CD8-positive, alpha-beta memory T cell (primary cell): ENCODE results near the gene SLC2A9. TPM values are rescaled to one million over a fixed set of nuclear protein-coding genes. Genes with fewer than 3 reads are reported as not detected.

Experiments
- CTCF ChIA-PET: fragments of 350-600 bp; sonication (Branson Sonifier 250); formaldehyde crosslinking; loops from one replicate; lab custom pipeline; 2021; ENCODE audit warnings: antibody characterized with exemption; lab: Charles Lee
- POLR2A ChIA-PET: fragments of 350-600 bp; sonication (Branson Sonifier 250); formaldehyde crosslinking; loops from one replicate; lab custom pipeline; 2021; ENCODE audit warnings: antibody characterized with exemption; lab: Charles Lee
- DNase-seq, 5 donors: peaks; one replicate each; pipeline versions ENCODE4 v3.0.0 to v3.0.0-alpha.2; 2020 to 2022; ENCODE audit warnings: mixed read lengths in 1 of 5
- H3K27ac ChIP-seq: one replicate; pipeline ENCODE4 v1.7.0; 2013; ENCODE audit warnings: low read depth, mild to moderate bottlenecking, low read length, moderate library complexity
- H3K27me3 ChIP-seq: 2 replicates; pipeline ENCODE4 v1.7.0; 2013; ENCODE audit warnings: low read length, mild to moderate bottlenecking; ENCODE audit not compliant: insufficient read depth, poor library complexity, severe bottlenecking
- H3K36me3 ChIP-seq: 2 replicates; pipeline ENCODE4 v1.7.0; 2013; ENCODE audit warnings: mild to moderate bottlenecking, low read length, moderate library complexity; ENCODE audit not compliant: insufficient read depth
- H3K4me1 ChIP-seq: 2 replicates; pipeline ENCODE4 v1.7.0; 2013; ENCODE audit warnings: mild to moderate bottlenecking, low read length, moderate library complexity; ENCODE audit not compliant: insufficient read depth
- H3K4me3 ChIP-seq: 2 replicates; pipeline ENCODE4 v1.7.0; 2013; ENCODE audit warnings: mild to moderate bottlenecking, low read length
- H3K9me3 ChIP-seq: 2 replicates; pipeline ENCODE4 v1.7.0; 2013; ENCODE audit warnings: mild to moderate bottlenecking, low read length
- H3K27ac Mint-ChIP-seq, 8 donors: one replicate each; pipeline ENCODE4 v1.8.0; 2020 to 2021; ENCODE audit warnings: mixed read lengths in 8 of 8, mild to moderate bottlenecking in 6 of 8, inconsistent platforms in 3 of 8, moderate library complexity in 3 of 8
- H3K27me3 Mint-ChIP-seq, 2 donors: one replicate each; pipeline ENCODE4 v1.8.0; 2020 to 2021; ENCODE audit warnings: mixed read lengths in 2 of 2, mild to moderate bottlenecking in 1 of 2, moderate library complexity in 1 of 2
- H3K36me3 Mint-ChIP-seq, 3 donors: one replicate each; pipeline ENCODE4 v1.8.0; 2020 to 2021; ENCODE audit warnings: mixed read lengths in 3 of 3, inconsistent platforms in 1 of 3, mild to moderate bottlenecking in 1 of 3
- H3K4me1 Mint-ChIP-seq, 3 donors: one replicate each; pipeline ENCODE4 v1.8.0; 2020 to 2021; ENCODE audit warnings: mixed read lengths in 3 of 3, inconsistent platforms in 1 of 3, mild to moderate bottlenecking in 1 of 3
- H3K4me3 Mint-ChIP-seq, 7 donors: one replicate each; pipeline ENCODE4 v1.8.0; 2020 to 2021; ENCODE audit warnings: mixed read lengths in 7 of 7, mild to moderate bottlenecking in 6 of 7, moderate library complexity in 4 of 7, inconsistent platforms in 2 of 7
- H3K9me3 Mint-ChIP-seq, 5 donors: one replicate each; pipeline ENCODE4 v1.8.0; 2020 to 2022; ENCODE audit warnings: mixed read lengths in 5 of 5, mild to moderate bottlenecking in 3 of 5, moderate library complexity in 2 of 5, inconsistent platforms in 1 of 5
- polyA plus RNA-seq: library from polyadenylated mRNA; unstranded; fragments of 300-500 nt; fragmentation: Illumina TruSeq; gene quantifications from one replicate; pipeline ENCODE4 v1.2.3, GENCODE V29; 2021
- total RNA-seq, 2 experiments: library from RNA; stranded (reverse); gene quantifications; one replicate each; pipeline ENCODE4 v1.2.3, GENCODE V29; 2021

The SLC2A9 gene
- total and polyA plus RNA-seq, 3 experiments from 2014 or later, result 1.8 to 3.1 (median 3.0) TPM

DNA sequence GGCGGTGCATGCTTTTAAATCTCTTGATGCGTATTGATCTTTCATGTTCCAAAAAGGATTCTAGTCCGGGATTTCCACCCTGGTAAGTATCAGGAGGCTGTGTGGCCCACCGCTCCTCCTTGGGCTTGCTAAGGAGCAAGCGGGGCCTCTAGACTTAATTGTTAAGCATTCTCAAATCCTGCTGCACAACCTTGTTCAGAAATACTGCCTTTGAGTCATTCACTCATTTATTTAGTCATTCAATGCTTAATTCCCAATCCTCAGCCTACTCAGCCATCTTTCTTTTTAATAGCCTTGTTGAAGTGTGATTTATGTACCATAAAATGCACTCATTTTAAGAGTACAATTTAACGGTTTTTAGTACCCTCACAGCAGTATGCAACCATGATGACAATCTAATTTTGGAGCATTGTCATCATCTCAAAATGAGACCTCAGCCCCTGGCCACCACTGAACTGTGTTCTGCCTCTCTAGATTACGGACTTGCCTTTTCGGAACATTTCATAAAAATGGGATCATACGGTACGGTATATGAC lies 15.6 kb upstream of the SLC2A9 start:
- H3K9me3 Mint-ChIP-seq, result peaks cover 0 to 4% (median under 1%) of the 10 kb centered on the region in 5 donors
- ChIA-PET CTCF (no interaction called here), POLR2A (no interaction called here)
- no peak overlapping the region for H3K4me3 ChIP-seq
- H3K27ac Mint-ChIP-seq, result no peak overlapping the region
- no peaks in the 10 kb centered on the region for H3K4me1 ChIP-seq
- H3K36me3 ChIP-seq, result no peaks in the 10 kb centered on the region
- no peaks in the 10 kb centered on the region for H3K27me3 ChIP-seq
- DNase-seq, result no peak
- H3K4me1 Mint-ChIP-seq, result peaks cover 1 to 11% (median 4%) of the 10 kb centered on the region in 3 donors
- H3K36me3 Mint-ChIP-seq, result peaks cover 2 to 18% (median 3%) of the 10 kb centered on the region in 3 donors
- no peak overlapping the region for H3K27ac ChIP-seq
- no peak overlapping the region for H3K4me3 Mint-ChIP-seq
- no peaks in the 10 kb centered on the region for H3K9me3 ChIP-seq
- peaks cover 8 to 17% of the 10 kb centered on the region in 2 donors for H3K27me3 Mint-ChIP-seq

DNA sequence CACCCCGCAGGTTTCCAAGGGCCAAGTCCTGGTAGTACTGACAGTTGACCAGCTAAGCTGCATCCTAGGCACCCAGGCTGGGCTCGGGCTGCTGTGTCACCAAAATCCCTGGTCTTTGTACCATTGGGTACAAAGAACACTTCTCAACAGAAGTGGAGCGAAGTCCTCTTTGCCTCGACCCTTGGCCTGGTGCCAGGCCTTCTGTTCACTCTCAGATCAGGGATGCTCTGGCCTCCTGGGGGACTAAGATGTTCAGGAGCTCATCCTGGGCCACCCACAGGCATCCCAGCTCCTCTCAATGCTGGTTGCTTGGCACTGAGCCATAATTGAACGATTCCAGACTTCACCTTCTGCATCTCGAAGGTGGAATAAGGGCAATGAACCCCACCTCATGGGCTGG lies 13.8 kb upstream of the SLC2A9 start:
- H3K4me3 ChIP-seq, result no peak overlapping the region
- Mint-ChIP-seq H3K36me3 (peaks cover 2 to 13% (median 3%) of the 10 kb centered on the region in 3 donors), H3K27me3 (peaks cover 8 to 18% of the 10 kb centered on the region in 2 donors), H3K27ac (no peak overlapping the region), H3K4me1 (peaks cover 1 to 11% (median 4%) of the 10 kb centered on the region in 3 donors), H3K4me3 (no peak overlapping the region), H3K9me3 (no peaks in the 10 kb centered on the region)
- no peaks in the 10 kb centered on the region for H3K9me3 ChIP-seq
- H3K27ac ChIP-seq, result no peak overlapping the region
- H3K36me3 ChIP-seq, result no peaks in the 10 kb centered on the region
- no peaks in the 10 kb centered on the region for H3K27me3 ChIP-seq
- DNase-seq, result no peak
- CTCF ChIA-PET, result no interaction called here
- H3K4me1 ChIP-seq, result no peaks in the 10 kb centered on the region
- POLR2A ChIA-PET, result no interaction called here

DNA sequence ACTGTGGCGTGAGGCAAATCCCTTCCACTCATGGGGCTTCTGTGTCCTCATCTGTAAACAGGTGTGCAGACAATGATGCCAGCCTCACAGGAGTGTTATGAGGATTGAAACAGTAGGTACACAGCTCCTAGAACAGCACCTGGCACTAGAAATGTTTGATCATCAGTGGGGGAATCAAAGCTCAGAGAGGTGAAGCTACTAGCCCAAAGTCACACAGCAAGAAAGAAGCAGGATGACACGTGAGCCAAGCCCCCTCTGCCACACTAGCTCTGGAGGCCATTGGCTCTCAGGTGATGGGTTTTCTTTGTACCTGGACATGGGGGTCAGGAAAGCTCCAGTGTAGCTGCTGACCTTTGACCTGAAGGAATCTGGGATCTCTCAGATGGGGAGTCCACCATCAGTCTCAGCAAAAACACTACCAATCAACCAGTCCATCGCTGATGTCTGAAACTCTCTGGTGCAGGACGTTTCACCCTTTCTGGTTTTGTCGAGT lies 13.4 kb upstream of the SLC2A9 start:
- Histone ChIP-seq H3K27ac (no peak overlapping the region), H3K4me3 (no peak overlapping the region), H3K4me1 (no peaks in the 10 kb centered on the region), H3K27me3 (no peaks in the 10 kb centered on the region), H3K9me3 (no peaks in the 10 kb centered on the region), H3K36me3 (no peaks in the 10 kb centered on the region)
- no peak for DNase-seq
- ChIA-PET POLR2A (interaction anchor here (0.6 kb wide), 1 partner anchor 30 kb away, joined by 4 read pairs; no protein-coding TSS in a partner anchor), CTCF (no interaction called here)
- no peaks in the 10 kb centered on the region for H3K9me3 Mint-ChIP-seq
- H3K36me3 Mint-ChIP-seq, result peaks cover 2 to 9% (median 3%) of the 10 kb centered on the region in 3 donors
- peaks cover 8 to 18% of the 10 kb centered on the region in 2 donors for H3K27me3 Mint-ChIP-seq
- no peak overlapping the region for H3K4me3 Mint-ChIP-seq
- no peak overlapping the region for H3K27ac Mint-ChIP-seq
- H3K4me1 Mint-ChIP-seq, result peaks cover 1 to 11% (median 4%) of the 10 kb centered on the region in 3 donors

DNA sequence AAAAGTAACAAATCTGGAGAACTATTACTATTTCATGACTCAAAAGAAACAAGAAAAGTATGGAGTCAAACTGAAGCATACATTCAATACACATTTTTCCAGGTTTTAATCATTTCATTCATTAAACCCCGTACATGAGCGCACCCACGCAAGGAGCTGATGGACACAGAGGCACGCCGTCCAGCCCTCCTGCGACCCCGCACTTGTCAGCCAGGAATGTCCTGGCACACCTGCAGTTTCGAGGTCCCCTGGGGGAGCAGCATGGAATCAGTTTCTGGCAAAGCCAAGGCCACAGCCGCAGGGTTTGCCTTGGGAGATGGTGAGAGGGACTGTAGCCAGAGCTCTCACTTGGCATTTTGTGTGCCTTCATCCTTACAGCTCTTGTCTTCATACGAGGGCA lies 12.8 kb upstream of the SLC2A9 start:
- Mint-ChIP-seq H3K36me3 (peaks cover 0 to 5% (median 2%) of the 10 kb centered on the region in 3 donors), H3K27ac (no peak overlapping the region), H3K4me3 (no peak overlapping the region), H3K4me1 (peaks cover 1 to 11% (median 4%) of the 10 kb centered on the region in 3 donors), H3K9me3 (no peaks in the 10 kb centered on the region), H3K27me3 (peaks cover 8 to 18% of the 10 kb centered on the region in 2 donors)
- H3K4me3 ChIP-seq, result no peak overlapping the region
- POLR2A ChIA-PET, result interaction anchor here (0.6 kb wide), 1 partner anchor 31 kb away, joined by 4 read pairs; no protein-coding TSS in a partner anchor
- no peaks in the 10 kb centered on the region for H3K36me3 ChIP-seq
- CTCF ChIA-PET, result no interaction called here
- no peaks in the 10 kb centered on the region for H3K4me1 ChIP-seq
- H3K9me3 ChIP-seq, result no peaks in the 10 kb centered on the region
- no peak for DNase-seq
- no peaks in the 10 kb centered on the region for H3K27me3 ChIP-seq
- no peak overlapping the region for H3K27ac ChIP-seq

DNA sequence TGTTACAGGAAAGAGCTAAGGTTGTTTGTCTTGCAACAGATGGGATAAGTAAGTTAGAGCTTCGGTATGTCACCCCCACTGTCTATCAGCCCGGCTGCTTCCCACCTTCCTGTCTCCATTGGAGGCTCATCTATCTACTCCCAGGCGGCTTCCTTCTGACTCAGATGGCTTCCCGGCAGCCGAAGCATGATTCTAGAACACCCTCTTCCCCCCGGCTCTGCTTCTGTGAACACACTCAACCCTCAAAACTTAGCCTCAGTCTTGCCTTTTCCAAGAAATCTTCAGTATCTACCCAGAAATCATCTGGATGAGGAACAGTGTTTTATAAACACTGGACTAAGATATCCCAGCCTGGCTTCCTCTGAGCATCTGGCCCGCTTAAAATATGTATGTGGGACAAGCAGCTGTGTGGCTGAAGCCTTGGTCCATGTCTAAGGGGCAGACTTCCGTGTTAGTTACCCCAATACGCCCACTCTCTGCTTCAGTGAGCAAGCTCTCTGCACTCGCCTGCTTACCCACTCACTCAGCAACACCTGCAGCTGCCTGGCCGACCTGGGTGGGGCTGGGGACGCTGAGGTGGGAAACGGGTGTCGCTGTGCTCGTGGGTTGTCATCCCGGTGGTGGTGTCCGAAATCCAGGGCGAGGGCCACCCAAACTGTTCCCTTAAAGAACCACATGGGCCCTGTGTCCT lies 12.0 kb upstream of the SLC2A9 start:
- Mint-ChIP-seq H3K27me3 (peaks cover 9 to 21% of the 10 kb centered on the region in 2 donors), H3K36me3 (peaks cover 0 to 5% (median 0%) of the 10 kb centered on the region in 3 donors), H3K9me3 (no peaks in the 10 kb centered on the region), H3K4me3 (no peak overlapping the region), H3K27ac (peak overlapping the region in 1 of 8 donors; percentile 19), H3K4me1 (peaks cover 1 to 11% (median 4%) of the 10 kb centered on the region in 3 donors)
- ChIA-PET POLR2A (no interaction called here), CTCF (no interaction called here)
- H3K36me3 ChIP-seq, result no peaks in the 10 kb centered on the region
- no peak for DNase-seq
- H3K27ac ChIP-seq, result no peak overlapping the region
- H3K4me3 ChIP-seq, result no peak overlapping the region
- no peaks in the 10 kb centered on the region for H3K27me3 ChIP-seq
- no peaks in the 10 kb centered on the region for H3K9me3 ChIP-seq
- H3K4me1 ChIP-seq, result no peaks in the 10 kb centered on the region

DNA sequence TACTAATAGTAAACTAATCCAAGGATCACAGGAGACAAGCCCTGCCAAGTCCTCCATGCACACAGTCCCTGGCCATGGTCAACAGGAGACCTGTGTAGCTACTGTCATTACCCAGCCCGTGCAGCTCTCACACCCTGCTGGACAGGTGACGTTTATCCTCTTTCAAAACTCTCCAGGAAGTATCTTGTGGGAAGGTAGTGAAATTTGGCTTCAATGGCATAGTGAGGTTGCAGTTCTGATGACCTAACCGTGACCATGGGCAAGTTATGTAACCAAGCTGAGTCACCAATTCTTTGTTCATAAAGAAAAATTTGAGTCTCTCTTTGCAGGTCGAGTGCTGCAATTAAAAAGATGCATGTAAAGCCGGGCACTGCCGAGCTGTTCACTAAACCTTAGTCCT lies 11.3 kb upstream of the SLC2A9 start:
- no peaks in the 10 kb centered on the region for H3K9me3 Mint-ChIP-seq
- Histone ChIP-seq H3K4me1 (no peaks in the 10 kb centered on the region), H3K27ac (no peak overlapping the region), H3K27me3 (no peaks in the 10 kb centered on the region), H3K36me3 (no peaks in the 10 kb centered on the region), H3K9me3 (no peaks in the 10 kb centered on the region), H3K4me3 (no peak overlapping the region)
- H3K27ac Mint-ChIP-seq, result no peak overlapping the region
- peaks cover 10 to 24% of the 10 kb centered on the region in 2 donors for H3K27me3 Mint-ChIP-seq
- H3K4me3 Mint-ChIP-seq, result no peak overlapping the region
- POLR2A ChIA-PET, result no interaction called here
- CTCF ChIA-PET, result no interaction called here
- peaks cover 1 to 11% (median 4%) of the 10 kb centered on the region in 3 donors for H3K4me1 Mint-ChIP-seq
- DNase-seq, result no peak
- H3K36me3 Mint-ChIP-seq, result peaks cover 0 to 5% (median 0%) of the 10 kb centered on the region in 3 donors

DNA sequence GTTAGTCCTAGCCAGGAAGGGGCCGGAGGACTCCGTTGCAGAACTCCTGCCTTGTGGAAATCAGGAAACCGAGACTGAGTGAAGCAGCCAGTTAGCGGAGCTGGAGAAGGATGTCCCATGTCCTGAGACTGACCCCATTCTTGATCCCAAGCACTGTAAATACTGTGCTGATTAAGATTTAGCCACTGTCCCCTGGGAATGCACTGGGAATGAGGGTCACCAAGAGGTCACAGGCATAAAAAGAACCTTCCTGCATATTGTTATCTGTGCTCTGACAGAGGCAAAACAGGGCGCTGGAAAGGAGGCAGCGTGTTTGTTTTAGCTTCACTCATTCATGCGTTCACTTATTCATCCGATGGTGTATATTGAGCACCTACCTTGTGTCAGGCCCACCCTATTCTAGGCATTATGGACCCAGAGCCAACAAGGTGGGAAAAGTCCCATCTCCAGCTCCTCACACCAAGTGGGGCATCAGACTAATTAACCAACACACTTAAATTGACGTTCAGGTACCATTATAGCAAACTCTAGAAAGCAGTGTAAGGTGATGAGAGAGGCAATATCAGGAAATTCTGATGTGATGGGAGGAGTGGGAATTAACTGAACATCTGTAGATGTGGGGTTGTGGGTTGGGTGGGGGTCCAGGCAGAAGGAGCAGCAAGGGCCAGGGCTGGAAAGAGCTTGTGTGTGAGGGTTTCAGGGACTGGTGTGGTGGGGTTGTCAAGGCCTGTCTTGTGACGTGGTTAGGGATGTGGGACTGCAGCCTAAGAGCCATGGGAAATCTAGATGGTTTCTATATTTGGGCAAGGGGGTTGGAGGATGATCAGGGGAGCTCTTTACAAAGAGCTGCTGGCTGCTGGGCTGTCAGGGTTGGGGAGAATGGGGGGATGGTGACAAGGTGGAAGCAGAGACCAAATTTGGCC lies 10.6 kb upstream of the SLC2A9 start:
- POLR2A ChIA-PET, result no interaction called here

More for the DNA sequence above, 10.6 kb upstream of the SLC2A9 start:
- Mint-ChIP-seq H3K27me3 (peaks cover 10 to 29% of the 10 kb centered on the region in 2 donors), H3K27ac (no peak overlapping the region), H3K4me3 (no peak overlapping the region), H3K9me3 (no peaks in the 10 kb centered on the region), H3K4me1 (peaks cover 1 to 11% (median 4%) of the 10 kb centered on the region in 3 donors), H3K36me3 (peaks cover 0 to 3% (median 0%) of the 10 kb centered on the region in 3 donors)
- no peaks in the 10 kb centered on the region for H3K36me3 ChIP-seq
- H3K9me3 ChIP-seq, result no peaks in the 10 kb centered on the region
- no peaks in the 10 kb centered on the region for H3K4me1 ChIP-seq
- CTCF ChIA-PET, result no interaction called here
- no peak overlapping the region for H3K4me3 ChIP-seq
- no peak for DNase-seq
- no peaks in the 10 kb centered on the region for H3K27me3 ChIP-seq
- no peak overlapping the region for H3K27ac ChIP-seq
